HCT116 (cell line): Measurements from ENCODE around the gene ARTN.

Experiments used
- POLR2A ChIP-seq: IDR thresholded peaks from 2 replicates; pipeline ENCODE4 v1.7.0; 2011; ENCODE audit warnings: borderline replicate concordance; ENCODE audit not compliant: insufficient read depth, insufficient read length; ENCODE audit errors: extremely low read depth
- POLR2AphosphoS5 ChIP-seq: IDR thresholded peaks from 2 replicates; pipeline ENCODE4 v1.6.1; 2011; ENCODE audit warnings: mild to moderate bottlenecking, low read depth, low read length, moderate library complexity
- REST ChIP-seq: IDR thresholded peaks from 2 replicates; pipeline ENCODE4 v1.6.1; 2012; ENCODE audit warnings: low read depth
- TF ChIP-seq, protein P1 (sequence below), 3 experiments: fragments of 200-600 bp in 1 of 3; sonication (generic) in 1 of 3; IDR thresholded peaks in 2 of 3; conservative IDR thresholded peaks in 1 of 3; 2 replicates each; pipeline ENCODE4 v1.5.1; 2012 to 2017; ENCODE audit warnings: low read depth in 2 of 3, low read length in 2 of 3, antibody characterized with exemption in 1 of 3, borderline replicate concordance in 1 of 3, control low read depth in 1 of 3, mild to moderate bottlenecking in 1 of 3, mixed read lengths in 1 of 3, mixed run types in 1 of 3, moderate library complexity in 1 of 3; ENCODE audit not compliant: insufficient read depth in 1 of 3

DNA sequence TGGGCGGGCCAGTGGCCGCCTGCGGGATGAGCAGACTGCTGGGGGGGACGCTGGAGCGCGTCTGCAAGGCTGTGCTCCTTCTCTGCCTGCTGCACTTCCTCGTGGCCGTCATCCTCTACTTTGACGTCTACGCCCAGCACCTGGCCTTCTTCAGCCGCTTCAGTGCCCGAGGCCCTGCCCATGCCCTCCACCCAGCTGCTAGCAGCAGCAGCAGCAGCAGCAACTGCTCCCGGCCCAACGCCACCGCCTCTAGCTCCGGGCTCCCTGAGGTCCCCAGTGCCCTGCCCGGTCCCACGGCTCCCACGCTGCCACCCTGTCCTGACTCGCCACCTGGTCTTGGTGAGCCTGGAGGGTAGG is 47.5 kb downstream of the ARTN start:
- TF ChIP-seq POLR2AphosphoS5, result no peak
- TF ChIP-seq POLR2A, result no peak
- TF ChIP-seq REST, result no peak
- TF ChIP-seq, protein P1, sequence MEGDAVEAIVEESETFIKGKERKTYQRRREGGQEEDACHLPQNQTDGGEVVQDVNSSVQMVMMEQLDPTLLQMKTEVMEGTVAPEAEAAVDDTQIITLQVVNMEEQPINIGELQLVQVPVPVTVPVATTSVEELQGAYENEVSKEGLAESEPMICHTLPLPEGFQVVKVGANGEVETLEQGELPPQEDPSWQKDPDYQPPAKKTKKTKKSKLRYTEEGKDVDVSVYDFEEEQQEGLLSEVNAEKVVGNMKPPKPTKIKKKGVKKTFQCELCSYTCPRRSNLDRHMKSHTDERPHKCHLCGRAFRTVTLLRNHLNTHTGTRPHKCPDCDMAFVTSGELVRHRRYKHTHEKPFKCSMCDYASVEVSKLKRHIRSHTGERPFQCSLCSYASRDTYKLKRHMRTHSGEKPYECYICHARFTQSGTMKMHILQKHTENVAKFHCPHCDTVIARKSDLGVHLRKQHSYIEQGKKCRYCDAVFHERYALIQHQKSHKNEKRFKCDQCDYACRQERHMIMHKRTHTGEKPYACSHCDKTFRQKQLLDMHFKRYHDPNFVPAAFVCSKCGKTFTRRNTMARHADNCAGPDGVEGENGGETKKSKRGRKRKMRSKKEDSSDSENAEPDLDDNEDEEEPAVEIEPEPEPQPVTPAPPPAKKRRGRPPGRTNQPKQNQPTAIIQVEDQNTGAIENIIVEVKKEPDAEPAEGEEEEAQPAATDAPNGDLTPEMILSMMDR (IDR thresholded peaks at IDR 0.05 in 2 of 3, conservative IDR thresholded peaks at IDR 0.05 in 1 of 3; ENCODE audit: borderline replicate concordance in 1 of 3, insufficient read depth in 1 of 3, low read depth in 2 of 3, low read length in 2 of 3), result no peak
